Measurements from ENCODE around the gene RGN. TPM values are rescaled to one million over a fixed set of nuclear protein-coding genes. Genes with fewer than 3 reads are reported as not detected.

RGN gene
- 30.4 TPM for total RNA-seq

GRCh38 chrX:47078129-47079043, at the start of gene RGN:
Gene RGN (plus strand): TSS chrX:47078443. CDS start chrX:47081145, 2,702 bp downstream.

Small RNA genes within 50 kb of the gene (small RNA-seq; reads per million reads assigned to genes)
- gene RNU12-2P (ENCODE audit: low replicate concordance): 4.0 reads per million, percentile 92 among the genes with 10 or more reads in this experiment
- gene RNU6-1189P (ENCODE audit: low replicate concordance): not detected

Other genes with a start within 250 kb of the RGN start
- gene RP2, start 241.4 kb upstream of the RGN start, total RNA-seq: 13.7 TPM
- 17.6 TPM for gene JADE3, start 166.0 kb upstream of the RGN start, total RNA-seq
- 123 TPM for gene NDUFB11, start 66.3 kb downstream of the RGN start, total RNA-seq
- 47.7 TPM for gene RBM10, start 66.8 kb downstream of the RGN start, total RNA-seq
- 186 TPM for gene UBA1, start 115.4 kb downstream of the RGN start, total RNA-seq
- 79.8 TPM for gene CDK16, start 140.2 kb downstream of the RGN start, total RNA-seq
- gene USP11, start 154.6 kb downstream of the RGN start, total RNA-seq: 160 TPM